ENCODE results near the gene NELFB.

DNA sequence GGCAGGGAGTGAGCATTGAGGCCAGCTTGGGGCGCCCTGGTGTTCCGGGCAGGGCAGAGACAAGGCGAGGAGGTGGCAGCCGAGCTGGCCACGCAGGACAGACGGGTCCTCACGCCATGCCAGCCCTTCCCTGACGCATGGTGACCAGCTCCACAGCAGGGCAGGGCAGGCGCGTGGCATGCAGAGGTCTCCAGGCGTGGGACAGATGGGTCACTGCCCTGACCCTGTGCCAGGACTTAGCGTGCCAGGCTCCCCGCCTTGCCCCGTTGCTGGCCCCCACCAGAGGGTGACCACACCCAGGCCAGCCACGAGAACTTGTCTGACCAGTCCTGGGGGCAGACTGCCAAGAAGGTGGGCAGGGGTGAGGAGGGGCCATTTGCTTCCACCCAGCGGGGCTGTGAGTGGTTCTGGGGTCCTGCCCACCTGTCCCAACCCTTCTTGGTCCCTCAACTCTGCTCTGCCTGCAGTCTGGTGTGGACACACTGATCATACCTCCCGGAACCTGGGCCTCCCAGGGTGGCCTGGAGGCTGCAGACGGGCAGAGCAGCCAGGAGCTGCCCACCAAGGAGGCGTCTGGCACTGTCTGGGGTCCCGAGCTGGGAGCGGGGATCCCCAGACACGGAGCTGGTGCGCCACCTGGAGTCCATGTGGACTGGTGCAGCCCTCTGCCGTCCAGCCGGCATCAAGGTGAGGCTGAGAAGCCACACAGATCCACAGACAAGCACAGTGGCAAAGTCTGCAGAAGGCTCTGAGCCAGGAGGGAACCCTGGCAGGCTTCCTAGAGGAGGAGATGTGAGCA is 27.9 kb upstream of the NELFB start, which contains the start of gene RNF224:
- TF ChIP-seq, protein P1, sequence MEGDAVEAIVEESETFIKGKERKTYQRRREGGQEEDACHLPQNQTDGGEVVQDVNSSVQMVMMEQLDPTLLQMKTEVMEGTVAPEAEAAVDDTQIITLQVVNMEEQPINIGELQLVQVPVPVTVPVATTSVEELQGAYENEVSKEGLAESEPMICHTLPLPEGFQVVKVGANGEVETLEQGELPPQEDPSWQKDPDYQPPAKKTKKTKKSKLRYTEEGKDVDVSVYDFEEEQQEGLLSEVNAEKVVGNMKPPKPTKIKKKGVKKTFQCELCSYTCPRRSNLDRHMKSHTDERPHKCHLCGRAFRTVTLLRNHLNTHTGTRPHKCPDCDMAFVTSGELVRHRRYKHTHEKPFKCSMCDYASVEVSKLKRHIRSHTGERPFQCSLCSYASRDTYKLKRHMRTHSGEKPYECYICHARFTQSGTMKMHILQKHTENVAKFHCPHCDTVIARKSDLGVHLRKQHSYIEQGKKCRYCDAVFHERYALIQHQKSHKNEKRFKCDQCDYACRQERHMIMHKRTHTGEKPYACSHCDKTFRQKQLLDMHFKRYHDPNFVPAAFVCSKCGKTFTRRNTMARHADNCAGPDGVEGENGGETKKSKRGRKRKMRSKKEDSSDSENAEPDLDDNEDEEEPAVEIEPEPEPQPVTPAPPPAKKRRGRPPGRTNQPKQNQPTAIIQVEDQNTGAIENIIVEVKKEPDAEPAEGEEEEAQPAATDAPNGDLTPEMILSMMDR (IDR thresholded peaks at IDR 0.05; ENCODE audit: poor library complexity, severe bottlenecking), result peak; percentile 93
- no peak for TF ChIP-seq POLR2AphosphoS5 (IDR thresholded peaks at IDR 0.05)
- no peak for TF ChIP-seq EP300 (conservative IDR thresholded peaks at IDR 0.05; ENCODE audit: poor library complexity, severe bottlenecking)
- no peak for TF ChIP-seq EZH2 (IDR thresholded peaks at IDR 0.05; ENCODE audit: borderline replicate concordance, insufficient read depth, low read length, poor library complexity, severe bottlenecking)
- TF ChIP-seq, protein P2, sequence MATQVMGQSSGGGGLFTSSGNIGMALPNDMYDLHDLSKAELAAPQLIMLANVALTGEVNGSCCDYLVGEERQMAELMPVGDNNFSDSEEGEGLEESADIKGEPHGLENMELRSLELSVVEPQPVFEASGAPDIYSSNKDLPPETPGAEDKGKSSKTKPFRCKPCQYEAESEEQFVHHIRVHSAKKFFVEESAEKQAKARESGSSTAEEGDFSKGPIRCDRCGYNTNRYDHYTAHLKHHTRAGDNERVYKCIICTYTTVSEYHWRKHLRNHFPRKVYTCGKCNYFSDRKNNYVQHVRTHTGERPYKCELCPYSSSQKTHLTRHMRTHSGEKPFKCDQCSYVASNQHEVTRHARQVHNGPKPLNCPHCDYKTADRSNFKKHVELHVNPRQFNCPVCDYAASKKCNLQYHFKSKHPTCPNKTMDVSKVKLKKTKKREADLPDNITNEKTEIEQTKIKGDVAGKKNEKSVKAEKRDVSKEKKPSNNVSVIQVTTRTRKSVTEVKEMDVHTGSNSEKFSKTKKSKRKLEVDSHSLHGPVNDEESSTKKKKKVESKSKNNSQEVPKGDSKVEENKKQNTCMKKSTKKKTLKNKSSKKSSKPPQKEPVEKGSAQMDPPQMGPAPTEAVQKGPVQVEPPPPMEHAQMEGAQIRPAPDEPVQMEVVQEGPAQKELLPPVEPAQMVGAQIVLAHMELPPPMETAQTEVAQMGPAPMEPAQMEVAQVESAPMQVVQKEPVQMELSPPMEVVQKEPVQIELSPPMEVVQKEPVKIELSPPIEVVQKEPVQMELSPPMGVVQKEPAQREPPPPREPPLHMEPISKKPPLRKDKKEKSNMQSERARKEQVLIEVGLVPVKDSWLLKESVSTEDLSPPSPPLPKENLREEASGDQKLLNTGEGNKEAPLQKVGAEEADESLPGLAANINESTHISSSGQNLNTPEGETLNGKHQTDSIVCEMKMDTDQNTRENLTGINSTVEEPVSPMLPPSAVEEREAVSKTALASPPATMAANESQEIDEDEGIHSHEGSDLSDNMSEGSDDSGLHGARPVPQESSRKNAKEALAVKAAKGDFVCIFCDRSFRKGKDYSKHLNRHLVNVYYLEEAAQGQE (IDR thresholded peaks at IDR 0.05; ENCODE audit: borderline replicate concordance), result no peak
- peak; percentile 90 for TF ChIP-seq RAD21 (conservative IDR thresholded peaks at IDR 0.05)
- no peak for TF ChIP-seq TAF1 (IDR thresholded peaks at IDR 0.05; ENCODE audit: low read depth)
- TF ChIP-seq SMC3 (conservative IDR thresholded peaks at IDR 0.05; ENCODE audit: poor library complexity), result peak; percentile 90
- TF ChIP-seq MXI1 (conservative IDR thresholded peaks at IDR 0.05; ENCODE audit: poor library complexity, severe bottlenecking), result no peak
